ENCODE data around the gene PRDM5. TPM values are rescaled to one million over a fixed set of nuclear protein-coding genes. Genes with fewer than 3 reads are reported as not detected.
A peak's percentile ranks its signal among the peaks of the same experiment; 100 is the strongest.

Gene PRDM5
- total and polyA plus RNA-seq, 10 of the 15 experiments (the other 5 are each of a cell fraction or from before 2014, with no cell fraction given), result 0.07 TPM; not detected in 9

DNA sequence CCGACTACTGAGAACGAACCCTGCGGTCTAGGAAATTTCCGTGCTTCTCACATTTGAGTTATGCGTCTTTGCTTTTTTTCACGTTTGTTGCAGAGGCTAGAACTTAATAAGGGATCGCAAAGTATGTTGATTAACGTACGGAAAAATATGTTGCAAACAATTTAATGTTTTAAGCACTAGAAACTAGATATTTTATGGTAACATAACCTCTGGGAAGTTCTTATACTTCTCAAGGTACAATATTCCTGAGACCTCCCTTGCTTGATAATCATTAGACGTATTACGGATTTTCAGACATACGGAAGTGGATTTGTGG is 639 bp upstream of the PRDM5 start:
- 33% methylated on average over 12 of the region's 12 CpGs for WGBS (ENCODE audit: insufficient coverage, insufficient replicate concordance, low lambda C conversion rate, missing lambda C conversion rate)

DNA sequence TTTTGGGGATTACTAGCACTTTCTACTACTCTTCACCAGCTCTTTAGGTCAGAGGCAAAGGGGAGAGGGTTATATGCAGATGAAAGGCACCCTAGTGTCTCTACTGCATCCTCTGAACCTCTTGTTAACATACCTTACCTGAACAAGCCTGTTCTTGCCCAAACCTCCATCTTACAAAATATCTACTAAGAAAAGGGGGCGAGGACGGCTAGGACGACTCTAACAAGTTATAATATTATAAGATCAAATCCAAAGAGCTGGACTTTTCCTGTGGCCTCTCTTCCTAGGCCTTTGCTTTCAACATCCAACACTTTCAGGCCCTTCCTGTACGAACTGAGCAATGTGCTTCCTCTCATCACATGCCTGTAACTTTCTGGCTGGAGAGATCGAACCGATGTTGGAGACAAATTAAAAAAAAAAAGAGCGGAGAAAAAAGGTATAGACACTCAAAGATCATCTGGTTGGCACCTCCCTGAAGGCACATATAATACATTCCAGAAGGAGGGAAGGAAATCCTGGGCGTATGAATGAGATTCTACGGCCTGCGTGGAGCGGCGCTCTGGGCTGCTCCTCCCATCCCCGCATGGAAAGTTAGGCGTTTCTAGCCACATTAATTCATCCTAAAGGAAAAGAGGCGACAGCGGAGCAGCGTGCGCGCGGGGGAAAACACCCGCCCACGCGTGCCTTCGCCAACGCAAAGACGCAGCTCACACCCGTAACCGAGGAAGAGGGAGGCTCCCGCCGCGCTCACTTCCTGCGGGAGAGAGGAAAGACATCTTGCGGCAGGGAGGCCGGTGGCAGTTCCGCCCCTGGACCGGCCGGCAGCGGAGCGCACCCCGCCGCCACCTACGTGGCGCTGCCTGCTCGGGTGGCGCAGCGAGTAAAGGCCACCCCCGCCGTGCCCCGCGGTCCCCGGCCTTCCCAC is 808 bp downstream of the PRDM5 start:
- Histone ChIP-seq H3K4me2 (ENCODE audit: control insufficient read depth, insufficient read depth) (no peak overlapping the region), H3K27ac (ENCODE audit: control insufficient read depth, insufficient read depth) (no peak overlapping the region), H3K9me3 (replicated peaks; ENCODE audit: control insufficient read depth, insufficient read depth, low read length) (no peaks in the 10 kb centered on the region), H3K79me2 (ENCODE audit: control insufficient read depth, insufficient read depth, low read length) (no peaks in the 10 kb centered on the region), H3K36me3 (ENCODE audit: control insufficient read depth in 2 of 2, insufficient read depth in 2 of 2, low read length in 1 of 2) (no peaks in the 10 kb centered on the region), H3K4me1 (ENCODE audit: control insufficient read depth, insufficient read depth, low read length) (no peaks in the 10 kb centered on the region), H3K9ac (ENCODE audit: control insufficient read depth, insufficient read depth, low read length) (no peak overlapping the region), H3K4me3 (no peak overlapping the region), H3K27me3 (replicated peaks in 1 of 2; ENCODE audit: control insufficient read depth in 2 of 2, insufficient read depth in 2 of 2, low read length in 1 of 2) (peaks cover 6 to 15% of the 10 kb centered on the region in 2 experiments), H2AFZ (ENCODE audit: control insufficient read depth, low read depth, low read length) (no peak overlapping the region), H4K20me1 (ENCODE audit: control insufficient read depth, insufficient read depth) (no peaks in the 10 kb centered on the region)
- WGBS (ENCODE audit: insufficient coverage, insufficient replicate concordance, low lambda C conversion rate, missing lambda C conversion rate), result 13% methylated on average over 49 of the region's 51 CpGs
- in situ Hi-C loops (cut with MboI), result no loop called here
- intact Hi-C loops (cut with micrococcal nuclease; ENCODE audit: unreplicated experiment), result no loop called here
- FAIRE-seq, result no peak
- ChIA-PET SMC1A (ENCODE audit: uncharacterized antibody, unreplicated experiment) (no interaction called here), POLR2A (no interaction called here), CTCF (no interaction called here), RAD21 (ENCODE audit: unreplicated experiment) (no interaction called here)
- ATAC-seq, result no peak
- no peak for DNase-seq (ENCODE audit: low read depth, low spot score)
- no TSS peak for BruUV-seq (replicated peaks)
- no peak for TF ChIP-seq NR2C1 (IDR thresholded peaks at IDR 0.05)
- no peak for TF ChIP-seq PAX5 (IDR thresholded peaks at IDR 0.05; ENCODE audit: borderline replicate concordance, low read depth, low read length)
- no peak for TF ChIP-seq DPF2 (IDR thresholded peaks at IDR 0.05)
- TF ChIP-seq ZNF217 (IDR thresholded peaks at IDR 0.05), result no peak
- no peak for TF ChIP-seq POLR2AphosphoS2 (IDR thresholded peaks at IDR 0.05; ENCODE audit: low read depth, low read length)
- TF ChIP-seq E2F8 (IDR thresholded peaks at IDR 0.05; ENCODE audit: low read depth, partially characterized antibody), result no peak
- TF ChIP-seq, protein P1, sequence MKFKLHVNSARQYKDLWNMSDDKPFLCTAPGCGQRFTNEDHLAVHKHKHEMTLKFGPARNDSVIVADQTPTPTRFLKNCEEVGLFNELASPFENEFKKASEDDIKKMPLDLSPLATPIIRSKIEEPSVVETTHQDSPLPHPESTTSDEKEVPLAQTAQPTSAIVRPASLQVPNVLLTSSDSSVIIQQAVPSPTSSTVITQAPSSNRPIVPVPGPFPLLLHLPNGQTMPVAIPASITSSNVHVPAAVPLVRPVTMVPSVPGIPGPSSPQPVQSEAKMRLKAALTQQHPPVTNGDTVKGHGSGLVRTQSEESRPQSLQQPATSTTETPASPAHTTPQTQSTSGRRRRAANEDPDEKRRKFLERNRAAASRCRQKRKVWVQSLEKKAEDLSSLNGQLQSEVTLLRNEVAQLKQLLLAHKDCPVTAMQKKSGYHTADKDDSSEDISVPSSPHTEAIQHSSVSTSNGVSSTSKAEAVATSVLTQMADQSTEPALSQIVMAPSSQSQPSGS (IDR thresholded peaks at IDR 0.05; ENCODE audit: low read length), result no peak
- TF ChIP-seq KLF5 (IDR thresholded peaks at IDR 0.05; ENCODE audit: partially characterized antibody), result no peak
- TF ChIP-seq RAD51 (IDR thresholded peaks at IDR 0.05), result no peak
- TF ChIP-seq GABPA (IDR thresholded peaks at IDR 0.05; ENCODE audit: low read depth), result no peak
- no peak for TF ChIP-seq ATF7 (IDR thresholded peaks at IDR 0.05; ENCODE audit: low read depth)
- TF ChIP-seq MTA3 (IDR thresholded peaks at IDR 0.05; ENCODE audit: borderline replicate concordance, low read length), result no peak
- TF ChIP-seq PML (IDR thresholded peaks at IDR 0.05; ENCODE audit: low read length), result no peak

More for the DNA sequence above, 639 bp upstream of the PRDM5 start:
- ATAC-seq, result no peak
- POLR2A ChIA-PET, result no interaction called here
- no peak overlapping the region for H3K4me2 ChIP-seq (ENCODE audit: control insufficient read depth, insufficient read depth)
- CTCF ChIA-PET, result no interaction called here
- peaks cover 6 to 15% of the 10 kb centered on the region in 2 experiments for H3K27me3 ChIP-seq (replicated peaks in 1 of 2; ENCODE audit: control insufficient read depth in 2 of 2, insufficient read depth in 2 of 2, low read length in 1 of 2)
- no peak overlapping the region for H2AFZ ChIP-seq (ENCODE audit: control insufficient read depth, low read depth, low read length)
- H3K9me3 ChIP-seq (replicated peaks; ENCODE audit: control insufficient read depth, insufficient read depth, low read length), result no peaks in the 10 kb centered on the region
- BruUV-seq (replicated peaks), result no TSS peak
- FAIRE-seq, result no peak
- H3K79me2 ChIP-seq (ENCODE audit: control insufficient read depth, insufficient read depth, low read length), result no peaks in the 10 kb centered on the region
- no peak overlapping the region for H3K9ac ChIP-seq (ENCODE audit: control insufficient read depth, insufficient read depth, low read length)
- peak; percentile 95; the same call in 1 of the 2 replicates for TF ChIP-seq EZH2 (IDR thresholded peaks at IDR 0.05; ENCODE audit: borderline replicate concordance, control insufficient read depth, low read depth, low read length)
- TF ChIP-seq SIX5 (IDR thresholded peaks at IDR 0.05; ENCODE audit: low read depth, low read length, severe bottlenecking), result no peak
- no peaks in the 10 kb centered on the region for H3K36me3 ChIP-seq (ENCODE audit: control insufficient read depth in 2 of 2, insufficient read depth in 2 of 2, low read length in 1 of 2)
- in situ Hi-C loops (cut with MboI) (no loop called here), intact Hi-C loops (cut with micrococcal nuclease; ENCODE audit: unreplicated experiment) (no loop called here)
- H3K4me3 ChIP-seq, result no peak overlapping the region
- H4K20me1 ChIP-seq (ENCODE audit: control insufficient read depth, insufficient read depth), result no peaks in the 10 kb centered on the region
- RAD21 ChIA-PET (ENCODE audit: unreplicated experiment), result no interaction called here
- no peak for DNase-seq (ENCODE audit: low read depth, low spot score)
- H3K4me1 ChIP-seq (ENCODE audit: control insufficient read depth, insufficient read depth, low read length), result no peaks in the 10 kb centered on the region
- SMC1A ChIA-PET (ENCODE audit: uncharacterized antibody, unreplicated experiment), result interaction anchor here (1.1 kb wide), 1 partner anchor 684 kb away, joined by 3 read pairs; no protein-coding TSS in a partner anchor
- H3K27ac ChIP-seq (ENCODE audit: control insufficient read depth, insufficient read depth), result no peak overlapping the region
